GM19043 (cell line): ENCODE data around the gene GTPBP4.
"Not testable (repeated sequence)": the region's sequence is repeated elsewhere in the genome, so short reads cannot be mapped to it uniquely, and the experiment has no call there.

Source experiments
- ATAC-seq: cut with Tn5 transposase; IDR thresholded peaks from one replicate; pipeline ENCODE4 v1.9.1; 2021; ENCODE audit warnings: low read depth; ENCODE audit not compliant: unreplicated experiment

Gene GTPBP4

GRCh38 chr10:1050554-1050953, 62.3 kb downstream of the GTPBP4 start:
- ATAC-seq: no peak

- no peak for ATAC-seq
Observed at GRCh38 chr10:1054684-1055083, 66.5 kb downstream of the GTPBP4 start.

GRCh38 chr10:1056326-1057105, 68.3 kb downstream of the GTPBP4 start, which contains the start of gene WDR37:
TSS of gene WDR37 (plus strand) at chr10:1056385. CDS start at chr10:1072156, 15,771 bp downstream.
- ATAC-seq: peak; percentile 90

- peak; percentile 13 for ATAC-seq
Observed at GRCh38 chr10:1057106-1057657, 68.9 kb downstream of the GTPBP4 start.

- ATAC-seq: no peak
Observed at GRCh38 chr10:1058017-1058416, 69.8 kb downstream of the GTPBP4 start.

- ATAC-seq: no peak
Observed at GRCh38 chr10:1059902-1060301, 71.7 kb downstream of the GTPBP4 start.

- ATAC-seq: no peak
Observed at GRCh38 chr10:1061930-1062774, 73.9 kb downstream of the GTPBP4 start.

GRCh38 chr10:1063232-1063865, 75.1 kb downstream of the GTPBP4 start:
- no peak for ATAC-seq

GRCh38 chr10:1064964-1065247, 76.7 kb downstream of the GTPBP4 start:
- no peak for ATAC-seq

- ATAC-seq: not testable (repeated sequence)
Observed at GRCh38 chr10:1066734-1067133, 78.5 kb downstream of the GTPBP4 start.

- ATAC-seq: no peak
Observed at GRCh38 chr10:1068380-1069361, 80.4 kb downstream of the GTPBP4 start.
